Chondrocyte (in vitro differentiated cells): ENCODE data around the gene SYT17. TPM values are rescaled to one million over a fixed set of nuclear protein-coding genes. Genes with fewer than 3 reads are reported as not detected.

Experiments
- DNase-seq: peaks from one replicate; pipeline ENCODE4 v3.0.0; 2021; ENCODE audit warnings: mixed read lengths, low spot score
- H3K27ac Mint-ChIP-seq: one replicate; pipeline ENCODE4 v1.8.0; 2021; ENCODE audit warnings: mild to moderate bottlenecking, moderate library complexity, mixed read lengths; ENCODE audit not compliant: unreplicated experiment
- H3K27me3 Mint-ChIP-seq: 2 replicates; pipeline ENCODE4 v1.8.0; 2021; ENCODE audit warnings: low read depth, mixed read lengths
- H3K36me3 Mint-ChIP-seq: 2 replicates; pipeline ENCODE4 v1.8.0; 2021; ENCODE audit warnings: low read depth, mixed read lengths
- H3K4me1 Mint-ChIP-seq: 2 replicates; pipeline ENCODE4 v1.8.0; 2021; ENCODE audit warnings: low read depth, mild to moderate bottlenecking, mixed read lengths
- H3K4me3 Mint-ChIP-seq: one replicate; pipeline ENCODE4 v1.8.0; 2021; ENCODE audit warnings: mild to moderate bottlenecking, moderate library complexity, mixed read lengths; ENCODE audit not compliant: unreplicated experiment
- H3K9me3 Mint-ChIP-seq: 2 replicates; pipeline ENCODE4 v1.8.0; 2021; ENCODE audit warnings: low read depth, mixed read lengths
- total RNA-seq: library from RNA; stranded (reverse); gene quantifications from 3 replicates; pipeline ENCODE4 v1.2.1, GENCODE V29; 2021
- TF ChIP-seq, protein P1 (sequence below): fragments of 200-600 bp; sonication (generic); IDR thresholded peaks from 2 replicates; pipeline ENCODE4 v1.5.0; 2021; ENCODE audit warnings: antibody characterized with exemption, mild to moderate bottlenecking, moderate library complexity

The SYT17 gene
- total RNA-seq, 1 donor from 2014 or later = 0.97 TPM

DNA sequence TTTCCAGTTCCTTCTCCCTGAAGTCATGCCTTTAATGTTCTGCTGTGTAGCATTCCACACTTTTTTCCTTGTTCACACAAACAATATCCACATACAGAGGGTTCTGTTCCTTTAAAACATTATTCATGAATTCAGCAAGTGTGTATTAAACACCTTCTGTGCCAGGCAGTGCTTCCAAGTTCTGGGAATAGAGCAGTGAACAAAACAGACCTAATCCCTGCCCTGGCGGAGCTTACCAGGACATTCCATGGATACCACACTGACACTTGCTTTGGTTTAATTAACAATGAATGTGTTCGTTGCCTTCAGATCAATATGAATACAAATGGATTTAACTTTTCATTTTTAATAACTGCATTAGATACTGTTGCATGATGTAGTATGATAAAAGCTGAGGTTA is 59.6 kb downstream of the SYT17 start:
- H3K4me3 Mint-ChIP-seq = no peak overlapping the region
- TF ChIP-seq, protein P1, sequence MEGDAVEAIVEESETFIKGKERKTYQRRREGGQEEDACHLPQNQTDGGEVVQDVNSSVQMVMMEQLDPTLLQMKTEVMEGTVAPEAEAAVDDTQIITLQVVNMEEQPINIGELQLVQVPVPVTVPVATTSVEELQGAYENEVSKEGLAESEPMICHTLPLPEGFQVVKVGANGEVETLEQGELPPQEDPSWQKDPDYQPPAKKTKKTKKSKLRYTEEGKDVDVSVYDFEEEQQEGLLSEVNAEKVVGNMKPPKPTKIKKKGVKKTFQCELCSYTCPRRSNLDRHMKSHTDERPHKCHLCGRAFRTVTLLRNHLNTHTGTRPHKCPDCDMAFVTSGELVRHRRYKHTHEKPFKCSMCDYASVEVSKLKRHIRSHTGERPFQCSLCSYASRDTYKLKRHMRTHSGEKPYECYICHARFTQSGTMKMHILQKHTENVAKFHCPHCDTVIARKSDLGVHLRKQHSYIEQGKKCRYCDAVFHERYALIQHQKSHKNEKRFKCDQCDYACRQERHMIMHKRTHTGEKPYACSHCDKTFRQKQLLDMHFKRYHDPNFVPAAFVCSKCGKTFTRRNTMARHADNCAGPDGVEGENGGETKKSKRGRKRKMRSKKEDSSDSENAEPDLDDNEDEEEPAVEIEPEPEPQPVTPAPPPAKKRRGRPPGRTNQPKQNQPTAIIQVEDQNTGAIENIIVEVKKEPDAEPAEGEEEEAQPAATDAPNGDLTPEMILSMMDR = no peak
- DNase-seq = no peak
- no peaks in the 10 kb centered on the region for H3K36me3 Mint-ChIP-seq
- no peaks in the 10 kb centered on the region for H3K27me3 Mint-ChIP-seq
- peaks cover 13% of the 10 kb centered on the region for H3K4me1 Mint-ChIP-seq
- H3K9me3 Mint-ChIP-seq = peaks cover 7% of the 10 kb centered on the region
- peak overlapping the region; percentile 1 for H3K27ac Mint-ChIP-seq

DNA sequence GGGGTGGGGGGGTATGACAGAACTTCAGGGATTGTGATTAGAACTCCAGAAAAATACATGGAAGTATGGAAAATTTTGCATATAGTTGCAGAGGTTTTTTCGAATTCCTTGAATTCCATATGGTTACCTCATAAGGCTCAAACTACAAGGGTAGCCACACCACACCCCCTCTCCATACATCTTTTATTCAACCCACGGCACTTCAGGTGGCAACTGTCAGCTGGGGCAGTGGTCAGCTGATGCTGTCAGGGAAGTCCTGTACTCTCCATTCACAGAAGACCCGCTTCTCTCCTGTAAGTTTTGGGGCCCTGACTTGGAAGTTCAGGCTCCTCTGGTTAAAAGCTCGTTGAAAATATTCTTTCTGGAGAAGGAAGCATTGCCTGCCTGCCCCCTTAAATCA is 60.0 kb downstream of the SYT17 start:
- H3K27me3 Mint-ChIP-seq = no peaks in the 10 kb centered on the region
- peaks cover 7% of the 10 kb centered on the region for H3K9me3 Mint-ChIP-seq
- DNase-seq = no peak
- no peak overlapping the region for H3K27ac Mint-ChIP-seq
- no peak overlapping the region for H3K4me3 Mint-ChIP-seq
- TF ChIP-seq, protein P1 = no peak
- H3K36me3 Mint-ChIP-seq = no peaks in the 10 kb centered on the region
- peaks cover 13% of the 10 kb centered on the region for H3K4me1 Mint-ChIP-seq

DNA sequence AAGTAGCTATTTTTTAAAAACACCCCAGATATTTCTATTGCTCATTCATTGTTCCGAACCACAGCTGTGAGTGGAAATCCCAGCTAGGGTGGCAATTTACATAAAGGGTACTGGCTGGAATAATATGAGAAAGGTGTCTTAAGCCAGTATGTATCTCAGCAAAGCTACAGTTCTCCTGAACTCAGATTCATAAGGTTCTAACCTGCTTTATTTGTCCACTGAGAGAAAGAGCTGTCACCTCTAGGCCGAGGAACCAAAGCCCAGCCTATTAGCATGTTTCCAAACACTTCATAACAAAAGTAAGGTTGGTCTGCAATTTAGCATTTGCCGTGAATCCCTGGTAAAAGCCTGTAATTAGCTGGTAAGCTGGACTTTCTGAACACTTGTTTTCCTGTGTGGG is 60.5 kb downstream of the SYT17 start:
- H3K36me3 Mint-ChIP-seq = no peaks in the 10 kb centered on the region
- peaks cover 7% of the 10 kb centered on the region for H3K9me3 Mint-ChIP-seq
- TF ChIP-seq, protein P1 = no peak
- H3K4me1 Mint-ChIP-seq = peaks cover 13% of the 10 kb centered on the region
- no peak overlapping the region for H3K27ac Mint-ChIP-seq
- DNase-seq = no peak
- H3K27me3 Mint-ChIP-seq = no peaks in the 10 kb centered on the region
- H3K4me3 Mint-ChIP-seq = no peak overlapping the region

DNA sequence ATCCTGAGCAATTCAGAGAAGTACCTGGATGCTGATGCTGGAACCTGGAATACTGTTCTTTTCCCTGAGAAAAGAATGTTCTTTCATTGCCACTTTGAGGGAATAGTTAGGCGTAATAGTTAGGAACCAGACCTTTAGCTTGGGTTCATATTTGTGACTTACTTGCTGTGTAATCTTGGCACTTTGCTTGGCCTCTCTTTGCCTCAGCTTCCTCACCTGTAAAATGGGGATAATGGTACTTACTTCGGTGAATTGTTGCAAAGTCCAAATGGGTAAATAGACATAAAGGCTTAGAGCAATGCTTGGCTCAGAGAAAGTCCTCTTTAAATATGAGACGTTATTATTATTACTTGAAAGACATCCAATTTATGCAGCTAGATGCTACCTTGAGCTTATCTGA is 62.5 kb downstream of the SYT17 start:
- peaks cover 11% of the 10 kb centered on the region for H3K9me3 Mint-ChIP-seq
- peaks cover 13% of the 10 kb centered on the region for H3K4me1 Mint-ChIP-seq
- H3K27ac Mint-ChIP-seq = no peak overlapping the region
- peaks cover 2% of the 10 kb centered on the region for H3K36me3 Mint-ChIP-seq
- no peaks in the 10 kb centered on the region for H3K27me3 Mint-ChIP-seq
- H3K4me3 Mint-ChIP-seq = no peak overlapping the region
- TF ChIP-seq, protein P1 = no peak
- no peak for DNase-seq

DNA sequence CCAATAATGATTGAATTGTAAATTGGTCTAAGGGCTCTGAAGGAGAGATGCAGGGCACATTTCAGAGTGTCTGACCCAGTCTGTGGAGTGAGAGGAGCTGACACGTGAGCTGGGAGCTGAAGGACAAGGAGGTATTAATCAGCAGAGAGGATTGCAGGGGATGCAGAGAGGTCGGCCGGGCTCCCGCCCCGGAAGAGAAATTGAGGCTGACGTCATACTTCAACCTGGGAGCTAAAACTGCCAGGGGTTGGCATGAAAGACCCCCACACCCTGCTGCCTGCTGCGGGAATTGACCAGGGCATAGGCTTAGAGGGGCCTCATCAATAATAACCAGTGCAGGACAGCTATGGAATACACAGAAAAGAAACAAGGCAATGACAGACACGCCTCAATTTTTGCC is 63.8 kb downstream of the SYT17 start:
- peaks cover 17% of the 10 kb centered on the region for H3K9me3 Mint-ChIP-seq
- H3K36me3 Mint-ChIP-seq = peaks cover 3% of the 10 kb centered on the region
- no peak for DNase-seq
- TF ChIP-seq, protein P1 = no peak
- peaks cover 13% of the 10 kb centered on the region for H3K4me1 Mint-ChIP-seq
- no peaks in the 10 kb centered on the region for H3K27me3 Mint-ChIP-seq
- no peak overlapping the region for H3K4me3 Mint-ChIP-seq
- H3K27ac Mint-ChIP-seq = no peak overlapping the region
